Upper lobe of left lung (tissue), 6 donors: ENCODE measurements around the gene SLC24A1. TPM values are rescaled to one million over a fixed set of nuclear protein-coding genes. Genes with fewer than 3 reads are reported as not detected.

ENCODE experiments used
- ATAC-seq, 2 donors: fragments of 200-7000 bp; cut with Tn5 transposase; one replicate each; pipeline ENCODE4 v1.9.1; 2022; ENCODE audit warnings: mild to moderate bottlenecking in 2 of 2, moderate library complexity in 2 of 2; ENCODE audit not compliant: low FRiP score in 2 of 2
- DNase-seq, 2 donors: peaks; one replicate each; pipeline ENCODE4 v3.0.0-alpha.2; 2019 to 2020
- H3K27ac ChIP-seq, 4 donors: fragments of 200-600 bp; sonication (generic); one replicate each; pipeline ENCODE4 v1.5.1; 2016 to 2019
- H3K27me3 ChIP-seq, 4 donors: fragments of 200-600 bp; sonication (generic); one replicate each; pipeline ENCODE4 v1.5.1; 2017 to 2019
- H3K36me3 ChIP-seq, 4 donors: fragments of 200-600 bp; sonication (generic); one replicate each; pipeline ENCODE4 v1.5.1; 2016 to 2019
- H3K4me1 ChIP-seq, 4 donors: fragments of 200-600 bp; sonication (generic); one replicate each; pipeline ENCODE4 v1.5.1; 2018 to 2019
- H3K4me3 ChIP-seq, 4 donors: fragments of 200-600 bp; sonication (generic); one replicate each; pipeline ENCODE4 v1.5.1; 2017 to 2019; ENCODE audit warnings: mild to moderate bottlenecking in 2 of 4, moderate library complexity in 1 of 4
- H3K9me3 ChIP-seq, 4 donors: fragments of 200-600 bp; sonication (generic); one replicate each; pipeline ENCODE4 v1.5.1; 2018 to 2019
- CTCF ChIP-seq, 6 experiments: fragments of 450-650 bp in 4 of 6; fragments of 200-600 bp in 2 of 6; sonication (generic) in 2 of 6; IDR thresholded peaks; one replicate each; pipeline ENCODE4 v1.5.1; 2016 to 2019; ENCODE audit warnings: antibody characterized with exemption in 6 of 6
- EP300 ChIP-seq, 4 donors: sonication (generic); formaldehyde crosslinking; IDR thresholded peaks; one replicate each; pipeline ENCODE4 v1.5.1; 2017; ENCODE audit warnings: antibody characterized with exemption in 4 of 4, control low read depth in 2 of 4
- POLR2A ChIP-seq, 4 donors: fragments of 450-650 bp; IDR thresholded peaks; one replicate each; pipeline ENCODE4 v1.5.1; 2016 to 2017; ENCODE audit warnings: antibody characterized with exemption in 4 of 4, mild to moderate bottlenecking in 2 of 4
- POLR2AphosphoS5 ChIP-seq, 2 donors: sonication (generic); formaldehyde crosslinking; IDR thresholded peaks; one replicate each; pipeline ENCODE4 v1.5.1; 2017; ENCODE audit warnings: antibody characterized with exemption in 2 of 2
- WGBS, 2 donors: methylation state at CpG; one replicate each; pipeline ENCODE4 v1.1.5; 2017 to 2018; 5-methylcytosine and 5-hydroxymethylcytosine counted together
- total RNA-seq, 6 donors: library from RNA; depleted of rRNA in 4 of 6; stranded (reverse); fragments of >200 nt in 4 of 6; gene quantifications; one replicate each; pipeline versions ENCODE4 v1.1.0 to v1.2.1, GENCODE V29; 2016 to 2021
- donor health status: DM: no; HTN: no; CAD: no; lungs with moderate emphysema.
- donor health status: DM: no; HTN: yes; CAD: no; lungs with severe emphysema.

SLC24A1 gene
- total RNA-seq, 6 donors from 2014 or later = 7.1 to 17.8 (median 10.9) TPM

DNA sequence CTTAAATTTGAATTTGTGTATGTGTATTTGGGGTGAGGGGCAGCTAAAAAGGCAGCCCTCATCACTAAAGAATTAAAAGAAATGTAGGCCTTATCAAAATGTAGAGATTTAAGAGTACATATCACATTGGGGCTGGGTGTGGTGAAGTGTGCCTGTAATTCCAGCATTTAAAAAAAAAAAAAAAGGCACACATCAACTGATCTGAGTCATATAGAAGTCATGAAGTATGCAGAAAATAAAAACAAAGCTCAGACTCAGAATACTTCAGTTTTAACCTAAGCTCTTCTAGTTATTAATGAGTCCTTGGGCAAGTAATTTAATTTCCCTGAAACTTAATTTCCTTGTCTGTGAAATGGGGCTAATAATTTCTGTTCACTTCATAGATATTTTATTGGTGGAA, 31.6 kb downstream of the SLC24A1 start:
- DNase-seq (no peak), ATAC-seq (no peak)
- Histone ChIP-seq H3K4me3 (no peak overlapping the region), H3K27me3 (no peaks in the 10 kb centered on the region), H3K4me1 (peaks cover 0 to 3% (median 0%) of the 10 kb centered on the region in 4 donors), H3K36me3 (peaks cover 0 to 47% (median 11%) of the 10 kb centered on the region in 4 donors), H3K27ac (no peak overlapping the region), H3K9me3 (no peaks in the 10 kb centered on the region)
- TF ChIP-seq POLR2AphosphoS5 (IDR thresholded peaks at IDR 0.05) (no peak), POLR2A (IDR thresholded peaks at IDR 0.05) (no peak), CTCF (IDR thresholded peaks at IDR 0.05) (no peak), EP300 (IDR thresholded peaks at IDR 0.05) (no peak)

DNA sequence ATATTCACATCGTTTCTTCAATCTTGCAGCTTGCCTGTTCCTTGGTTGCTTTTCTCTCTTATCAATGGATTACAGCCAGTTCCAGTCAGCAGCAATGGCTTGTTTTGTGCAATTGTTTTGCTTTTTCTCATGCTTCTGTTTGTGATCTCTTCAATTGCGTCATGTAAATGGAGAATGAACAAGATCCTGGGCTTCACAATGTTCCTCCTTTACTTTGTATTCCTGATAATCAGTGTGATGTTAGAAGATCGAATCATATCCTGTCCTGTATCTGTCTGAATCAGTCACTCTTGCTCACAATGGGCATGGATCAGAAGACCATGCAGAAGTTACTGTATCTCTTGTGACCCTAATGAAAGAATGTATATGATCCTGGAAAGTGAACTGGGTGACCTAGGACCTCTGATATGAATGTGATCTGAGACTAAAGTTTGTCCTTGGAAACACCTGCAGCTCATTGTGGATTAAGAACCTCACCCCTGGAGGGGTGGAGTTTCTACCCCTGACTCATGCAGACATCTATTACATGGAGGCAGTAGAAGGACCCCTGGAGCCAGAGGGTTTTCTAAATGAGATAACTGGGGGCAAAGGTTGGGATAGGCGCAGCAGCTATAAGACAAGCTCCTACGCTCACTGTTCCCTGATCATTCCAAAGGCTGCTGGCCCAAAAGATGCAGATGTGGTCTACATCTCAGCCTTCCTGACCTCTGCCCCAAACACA, 32.2 kb downstream of the SLC24A1 start:
- Histone ChIP-seq H3K9me3 (no peaks in the 10 kb centered on the region), H3K4me1 (peaks cover 0 to 3% (median 0%) of the 10 kb centered on the region in 4 donors), H3K36me3 (peaks cover 0 to 49% (median 11%) of the 10 kb centered on the region in 4 donors), H3K27me3 (no peaks in the 10 kb centered on the region), H3K27ac (no peak overlapping the region), H3K4me3 (no peak overlapping the region)
- no peak for TF ChIP-seq CTCF (IDR thresholded peaks at IDR 0.05)
- TF ChIP-seq POLR2A (IDR thresholded peaks at IDR 0.05) = no peak
- no peak for TF ChIP-seq EP300 (IDR thresholded peaks at IDR 0.05)
- 91 to 93% methylated on average over 5 of the region's 5 CpGs for WGBS, 2 donors
- ATAC-seq (no peak), DNase-seq (no peak)

- H3K27ac ChIP-seq = no peak overlapping the region
- DNase-seq (no peak), ATAC-seq (no peak)
- peaks cover 0 to 57% (median 11%) of the 10 kb centered on the region in 4 donors for H3K36me3 ChIP-seq
- peaks cover 0 to 3% (median 0%) of the 10 kb centered on the region in 4 donors for H3K4me1 ChIP-seq
- TF ChIP-seq EP300 (IDR thresholded peaks at IDR 0.05) (no peak), POLR2AphosphoS5 (IDR thresholded peaks at IDR 0.05) (no peak), POLR2A (IDR thresholded peaks at IDR 0.05) (no peak), CTCF (IDR thresholded peaks at IDR 0.05) (no peak)
- no peak overlapping the region for H3K4me3 ChIP-seq
- no peaks in the 10 kb centered on the region for H3K27me3 ChIP-seq
- WGBS, 2 donors = 88 to 89% methylated on average over 1 of the region's 1 CpG
- no peaks in the 10 kb centered on the region for H3K9me3 ChIP-seq
Measured at GRCh38 chr15:65655026-65655425, 33.3 kb downstream of the SLC24A1 start.

GRCh38 chr15:65655457-65655856, 33.7 kb downstream of the SLC24A1 start:
- TF ChIP-seq POLR2A (IDR thresholded peaks at IDR 0.05) (no peak), EP300 (IDR thresholded peaks at IDR 0.05) (no peak), CTCF (IDR thresholded peaks at IDR 0.05) (no peak), POLR2AphosphoS5 (IDR thresholded peaks at IDR 0.05) (no peak)
- Histone ChIP-seq H3K4me1 (peaks cover 0 to 3% (median 0%) of the 10 kb centered on the region in 4 donors), H3K9me3 (no peaks in the 10 kb centered on the region), H3K4me3 (no peak overlapping the region), H3K36me3 (peaks cover 0 to 61% (median 11%) of the 10 kb centered on the region in 4 donors), H3K27ac (no peak overlapping the region), H3K27me3 (no peaks in the 10 kb centered on the region)
- ATAC-seq (no peak), DNase-seq (no peak)
- WGBS, 2 donors = 72 to 83% methylated on average over 4 of the region's 4 CpGs
